Thyroid gland (tissue), 4 donors: Measurements from ENCODE around the gene HOOK1.

Source experiments
- CTCF ChIP-seq, 6 experiments: fragments of 200-600 bp in 3 of 6; fragments of 450-650 bp in 3 of 6; sonication (generic) in 3 of 6; IDR thresholded peaks; one replicate each; pipeline ENCODE4 v1.5.1; 2016 to 2019; ENCODE audit warnings: antibody characterized with exemption in 6 of 6, mild to moderate bottlenecking in 2 of 6, inconsistent platforms in 1 of 6, moderate library complexity in 1 of 6
- POLR2A ChIP-seq, 2 donors: fragments of 450-650 bp; IDR thresholded peaks; one replicate each; pipeline ENCODE4 v1.6.1; 2017; ENCODE audit warnings: antibody characterized with exemption in 2 of 2, mild to moderate bottlenecking in 2 of 2, moderate library complexity in 1 of 2

- TF ChIP-seq CTCF (IDR thresholded peaks at IDR 0.05) (no peak), POLR2A (IDR thresholded peaks at IDR 0.05) (no peak)
These were observed 16.1 kb upstream of the HOOK1 start for GRCh38 chr1:59798600-59798999.
